H9 (cell line): ENCODE data around the gene DENND1A. TPM values are rescaled to one million over a fixed set of nuclear protein-coding genes. Genes with fewer than 3 reads are reported as not detected.

Source experiments
- DNase-seq: peaks from one replicate; pipeline ENCODE4 v3.0.0-alpha.2; 2017
- H2AFZ ChIP-seq: one replicate; pipeline ENCODE4 v1.6.1; 2013; ENCODE audit warnings: mild to moderate bottlenecking, low read length, control low read depth, moderate library complexity
- H2AK5ac ChIP-seq: 2 replicates; pipeline ENCODE4 v1.6.1; 2013; ENCODE audit warnings: low read length, control low read depth, mixed read lengths; ENCODE audit not compliant: insufficient read length
- H2BK120ac ChIP-seq: one replicate; pipeline ENCODE4 v1.6.1; 2013; ENCODE audit warnings: low read depth, mild to moderate bottlenecking, low read length, control low read depth, inconsistent platforms; ENCODE audit not compliant: poor library complexity, severe bottlenecking
- H2BK12ac ChIP-seq: 2 replicates; pipeline ENCODE4 v1.6.1; 2013; ENCODE audit warnings: low read length, control low read depth, mixed read lengths, low read depth; ENCODE audit not compliant: insufficient read length
- H2BK15ac ChIP-seq: 2 replicates; pipeline ENCODE4 v1.6.1; 2013; ENCODE audit warnings: low read depth, low read length, control low read depth
- H2BK20ac ChIP-seq: one replicate; pipeline ENCODE4 v1.6.1; 2013; ENCODE audit warnings: low read depth, mild to moderate bottlenecking, low read length, control low read depth, inconsistent platforms; ENCODE audit not compliant: poor library complexity, severe bottlenecking
- H2BK5ac ChIP-seq: 2 replicates; pipeline ENCODE4 v1.6.1; 2013; ENCODE audit warnings: low read length, control low read depth, mixed read lengths; ENCODE audit not compliant: insufficient read length
- H3K14ac ChIP-seq: 2 replicates; pipeline ENCODE4 v1.6.1; 2013; ENCODE audit warnings: low read length, control low read depth; ENCODE audit not compliant: insufficient read depth
- H3K18ac ChIP-seq: 2 replicates; pipeline ENCODE4 v1.6.1; 2013; ENCODE audit warnings: low read depth, mild to moderate bottlenecking, mixed read lengths, low read length, control low read depth; ENCODE audit not compliant: insufficient read length
- H3K23ac ChIP-seq: 2 replicates; pipeline ENCODE4 v1.6.1; 2013; ENCODE audit warnings: low read length, control low read depth, mixed read lengths, low read depth; ENCODE audit not compliant: insufficient read length
- H3K23me2 ChIP-seq: 2 replicates; pipeline ENCODE4 v1.6.1; 2013; ENCODE audit warnings: low read depth, mild to moderate bottlenecking, mixed read lengths, low read length, control low read depth; ENCODE audit not compliant: insufficient read length, poor library complexity, severe bottlenecking
- H3K27ac ChIP-seq: 2 replicates; pipeline ENCODE4 v1.5.1; 2013; ENCODE audit warnings: low read length, control low read depth, mixed read lengths, low read depth; ENCODE audit not compliant: insufficient read length
- H3K27me3 ChIP-seq: 2 replicates; pipeline ENCODE4 v1.6.1; 2013; ENCODE audit warnings: low read length, control low read depth, inconsistent platforms; ENCODE audit not compliant: insufficient read depth
- H3K4ac ChIP-seq: 2 replicates; pipeline ENCODE4 v1.6.1; 2013; ENCODE audit warnings: low read depth, mild to moderate bottlenecking, control low read depth, inconsistent platforms, low read length, moderate library complexity
- H3K4me1 ChIP-seq: 2 replicates; pipeline ENCODE4 v1.6.1; 2013; ENCODE audit warnings: low read length, control low read depth, inconsistent platforms; ENCODE audit not compliant: insufficient read depth
- H3K4me2 ChIP-seq: 2 replicates; pipeline ENCODE4 v1.6.1; 2013; ENCODE audit warnings: low read length, control low read depth, mixed read lengths; ENCODE audit not compliant: insufficient read length, insufficient read depth
- H3K56ac ChIP-seq: 2 replicates; pipeline ENCODE4 v1.6.1; 2013; ENCODE audit warnings: low read depth, mild to moderate bottlenecking, mixed read lengths, low read length, control low read depth; ENCODE audit not compliant: insufficient read length
- H3K79me1 ChIP-seq: 2 replicates; pipeline ENCODE4 v1.6.1; 2013; ENCODE audit warnings: low read depth, mild to moderate bottlenecking, moderate library complexity, low read length, control low read depth, inconsistent platforms; ENCODE audit not compliant: insufficient read depth, poor library complexity, severe bottlenecking
- H3K79me2 ChIP-seq: 2 replicates; pipeline ENCODE4 v1.6.1; 2013; ENCODE audit warnings: low read length, control low read depth, inconsistent platforms; ENCODE audit not compliant: insufficient read depth
- H3K9ac ChIP-seq: 2 replicates; pipeline ENCODE4 v1.6.1; 2013; ENCODE audit warnings: low read length, control low read depth, mixed read lengths; ENCODE audit not compliant: insufficient read length; ENCODE audit errors: extremely low read depth
- H3K9me3 ChIP-seq: one replicate; pipeline ENCODE4 v1.6.1; 2013; ENCODE audit warnings: low read depth, low read length, inconsistent platforms; ENCODE audit not compliant: control insufficient read depth
- H3T11ph ChIP-seq: one replicate; pipeline ENCODE4 v1.6.1; 2013; ENCODE audit warnings: mild to moderate bottlenecking, low read length, control low read depth, inconsistent platforms
- H4K20me1 ChIP-seq: one replicate; pipeline ENCODE4 v1.6.1; 2013; ENCODE audit not compliant: control insufficient read depth, insufficient read length, insufficient read depth
- H4K5ac ChIP-seq: 2 replicates; pipeline ENCODE4 v1.6.1; 2013; ENCODE audit warnings: low read depth, mild to moderate bottlenecking, mixed read lengths, low read length, control low read depth; ENCODE audit not compliant: insufficient read length
- H4K8ac ChIP-seq: replicated peaks from 2 replicates; pipeline ENCODE4 v1.6.1; 2013; ENCODE audit warnings: low read length, control low read depth, mixed read lengths, low read depth; ENCODE audit not compliant: insufficient read length
- H4K91ac ChIP-seq: 2 replicates; pipeline ENCODE4 v1.6.1; 2013; ENCODE audit warnings: low read depth, mild to moderate bottlenecking, moderate library complexity, mixed read lengths, low read length, control low read depth; ENCODE audit not compliant: insufficient read length
- H3K27ac Mint-ChIP-seq, 3 experiments: 2 replicates in 2 of 3; 3 replicates in 1 of 3; pipeline ENCODE4 v1.8.0; 2020 to 2021; ENCODE audit warnings: mixed read lengths in 3 of 3, mild to moderate bottlenecking in 1 of 3, moderate library complexity in 1 of 3
- H3K27me3 Mint-ChIP-seq: 2 replicates; pipeline ENCODE4 v1.8.0; 2021; ENCODE audit warnings: low read depth, mild to moderate bottlenecking, moderate library complexity, mixed read lengths
- H3K36me3 Mint-ChIP-seq, 3 experiments: 2 replicates in 2 of 3; 3 replicates in 1 of 3; pipeline ENCODE4 v1.8.0; 2020 to 2021; ENCODE audit warnings: low read depth in 3 of 3, mixed read lengths in 3 of 3; ENCODE audit not compliant: insufficient read depth in 1 of 3
- H3K4me1 Mint-ChIP-seq, 2 experiments: 2 replicates each; pipeline ENCODE4 v1.8.0; 2020; ENCODE audit warnings: mixed read lengths in 2 of 2
- H3K4me3 Mint-ChIP-seq, 2 experiments: 2 replicates in 1 of 2; 3 replicates in 1 of 2; pipeline ENCODE4 v1.8.0; 2020 to 2021; ENCODE audit warnings: mild to moderate bottlenecking in 2 of 2, mixed read lengths in 2 of 2, moderate library complexity in 1 of 2
- H3K9me3 Mint-ChIP-seq, 2 experiments: 2 replicates in 1 of 2; 3 replicates in 1 of 2; pipeline ENCODE4 v1.8.0; 2020; ENCODE audit warnings: mild to moderate bottlenecking in 2 of 2, mixed read lengths in 2 of 2, moderate library complexity in 1 of 2
- CTCF ChIP-seq: fragments of 200-600 bp; sonication (generic); conservative IDR thresholded peaks from 3 replicates; pipeline ENCODE4 v1.8.0; 2021; ENCODE audit warnings: antibody characterized with exemption, mild to moderate bottlenecking
- WGBS: extraction: QIAGEN DNeasy Blood & Tissue Kit; methylation state at CpG from one replicate; pipeline ENCODE4 v1.1.7; 2013; ENCODE audit warnings: missing lambda C conversion rate, low lambda C conversion rate, mixed read lengths; ENCODE audit not compliant: insufficient read length; ENCODE audit errors: extremely low coverage; 5-methylcytosine and 5-hydroxymethylcytosine counted together
- total RNA-seq: library from RNA; stranded (reverse); gene quantifications from 2 replicates; pipeline ENCODE4 v1.2.1, GENCODE V29; 2021

DENND1A gene
- total RNA-seq, 1 experiment from 2014 or later, result 20.4 TPM

DNA sequence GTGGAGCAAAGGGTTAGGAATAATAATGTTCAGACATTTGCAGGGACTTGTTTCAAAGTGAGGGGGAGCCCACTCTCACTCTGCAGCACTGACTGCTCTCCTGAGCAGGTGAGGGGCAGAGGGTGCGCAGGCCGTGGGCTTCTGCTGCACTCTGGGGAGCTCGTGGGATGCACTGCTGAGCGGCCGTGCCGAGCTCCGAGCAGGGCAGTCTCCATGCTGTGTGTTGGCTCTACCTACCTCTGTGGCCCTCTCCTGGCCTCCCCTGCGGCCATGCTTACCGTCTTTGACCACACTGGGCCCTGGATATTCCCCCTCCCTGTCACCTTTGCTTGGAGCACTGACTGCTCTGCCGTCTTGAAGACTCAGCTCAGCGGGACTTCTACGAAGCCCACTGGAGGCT is 540.2 kb downstream of the DENND1A start:
- H3K23ac ChIP-seq, result no peak overlapping the region
- H3K27me3 Mint-ChIP-seq, result peaks cover 11% of the 10 kb centered on the region
- no CpG with 5 or more reads among the region's 12 CpGs for WGBS
- H3K4me1 ChIP-seq, result no peaks in the 10 kb centered on the region
- no peak overlapping the region for H3K4ac ChIP-seq
- H2BK5ac ChIP-seq, result no peak overlapping the region
- no peak overlapping the region for H3K18ac ChIP-seq
- no peak overlapping the region for H4K91ac ChIP-seq
- TF ChIP-seq CTCF, result no peak
- no peak overlapping the region for H3K9ac ChIP-seq
- H3K4me2 ChIP-seq, result no peak overlapping the region
- no peak overlapping the region for H2BK20ac ChIP-seq
- H2BK120ac ChIP-seq, result no peak overlapping the region
- H2BK15ac ChIP-seq, result no peak overlapping the region
- H3K23me2 ChIP-seq, result no peaks in the 10 kb centered on the region
- no peak overlapping the region for H4K8ac ChIP-seq
- peaks cover 2 to 8% of the 10 kb centered on the region in 2 experiments; a peak in 3 of 5 replicates for H3K9me3 Mint-ChIP-seq
- no peak overlapping the region for H3K4me3 Mint-ChIP-seq
- H2AFZ ChIP-seq, result no peak overlapping the region
- no peak overlapping the region for H3K27ac ChIP-seq
- no peaks in the 10 kb centered on the region for H3K27me3 ChIP-seq
- H3K56ac ChIP-seq, result no peak overlapping the region
- H3K36me3 Mint-ChIP-seq, result no peaks in the 10 kb centered on the region; a peak in 1 of 7 replicates
- H3K14ac ChIP-seq, result no peak overlapping the region
- peak overlapping the region in 1 of 3 experiments; percentile 39; a peak in 1 of 7 replicates for H3K27ac Mint-ChIP-seq
- no peak for DNase-seq
- H4K20me1 ChIP-seq, result no peaks in the 10 kb centered on the region
- no peaks in the 10 kb centered on the region for H3K79me1 ChIP-seq
- H3T11ph ChIP-seq, result no peak overlapping the region
- H2BK12ac ChIP-seq, result no peak overlapping the region
- H3K4me1 Mint-ChIP-seq, result peaks cover 9 to 26% of the 10 kb centered on the region in 2 experiments; a peak in 3 of 4 replicates
- H2AK5ac ChIP-seq, result no peak overlapping the region
- no peaks in the 10 kb centered on the region for H3K9me3 ChIP-seq
- no peak overlapping the region for H4K5ac ChIP-seq
- no peaks in the 10 kb centered on the region for H3K79me2 ChIP-seq
